ENCODE measurements around the gene PRKCZ.
"Not testable (repeated sequence)": the region's sequence is repeated elsewhere in the genome, so short reads cannot be mapped to it uniquely, and the experiment has no call there.

PRKCZ gene

GRCh38 chr1:2134621-2135307 lies 84.6 kb downstream of the PRKCZ start:
- DNase-seq (ENCODE audit: low read depth in 2 of 2): no peak

GRCh38 chr1:2135441-2135841 lies 85.2 kb downstream of the PRKCZ start:
- DNase-seq (ENCODE audit: low read depth in 2 of 2): no peak

GRCh38 chr1:2135941-2136340 lies 85.7 kb downstream of the PRKCZ start:
- DNase-seq (ENCODE audit: low read depth in 2 of 2): no peak

GRCh38 chr1:2136386-2137235 lies 86.4 kb downstream of the PRKCZ start:
- DNase-seq (ENCODE audit: low read depth in 2 of 2): no peak

- DNase-seq (ENCODE audit: low read depth in 2 of 2): no peak
These were observed 87.3 kb downstream of the PRKCZ start for GRCh38 chr1:2137257-2138121.

GRCh38 chr1:2139156-2139555 lies 88.9 kb downstream of the PRKCZ start:
- DNase-seq (ENCODE audit: low read depth in 2 of 2): not testable (repeated sequence)

GRCh38 chr1:2141025-2141424 lies 90.8 kb downstream of the PRKCZ start:
- no peak for DNase-seq (ENCODE audit: low read depth in 2 of 2)

- no peak for DNase-seq (ENCODE audit: low read depth in 2 of 2)
These were observed 93.7 kb downstream of the PRKCZ start for GRCh38 chr1:2143814-2144500.

- DNase-seq (ENCODE audit: low read depth in 2 of 2): no peak
These were observed 94.4 kb downstream of the PRKCZ start for GRCh38 chr1:2144501-2145090.

GRCh38 chr1:2145946-2146835 lies 96.0 kb downstream of the PRKCZ start:
- no peak for DNase-seq (ENCODE audit: low read depth in 2 of 2)

- no peak for DNase-seq (ENCODE audit: low read depth in 2 of 2)
These were observed 96.8 kb downstream of the PRKCZ start for GRCh38 chr1:2146836-2147517.

- not testable (repeated sequence) for DNase-seq (ENCODE audit: low read depth in 2 of 2)
These were observed 97.7 kb downstream of the PRKCZ start for GRCh38 chr1:2147869-2148268.

GRCh38 chr1:2148691-2149090 lies 98.5 kb downstream of the PRKCZ start:
- no peak for DNase-seq (ENCODE audit: low read depth in 2 of 2)

- DNase-seq (ENCODE audit: low read depth in 2 of 2): no peak
These were observed 100.6 kb downstream of the PRKCZ start for GRCh38 chr1:2150801-2151200.

GRCh38 chr1:2151252-2151651 lies 101.0 kb downstream of the PRKCZ start:
- no peak for DNase-seq (ENCODE audit: low read depth in 2 of 2)

- no peak for DNase-seq (ENCODE audit: low read depth in 2 of 2)
These were observed 101.7 kb downstream of the PRKCZ start for GRCh38 chr1:2151911-2152310.

GRCh38 chr1:2152954-2153353 lies 102.7 kb downstream of the PRKCZ start:
- DNase-seq (ENCODE audit: low read depth in 2 of 2): no peak

GRCh38 chr1:2154022-2154421 lies 103.8 kb downstream of the PRKCZ start:
- DNase-seq (ENCODE audit: low read depth in 2 of 2): no peak

- DNase-seq (ENCODE audit: low read depth in 2 of 2): no peak
These were observed 105.0 kb downstream of the PRKCZ start for GRCh38 chr1:2155147-2155598.

- no peak for DNase-seq (ENCODE audit: low read depth in 2 of 2)
These were observed 105.6 kb downstream of the PRKCZ start for GRCh38 chr1:2155788-2156187.

Data from activated CD8-positive, alpha-beta memory T cell treated with anti-CD3 and anti-CD28 coated beads for 4 hours (primary cell).